NCI-H2196 (cell line): Measurements from ENCODE around the gene RAD51AP1.
"Not testable (repeated sequence)": the region's sequence is repeated elsewhere in the genome, so short reads cannot be mapped to it uniquely, and the experiment has no call there.

Experiments
- DNase-seq: peaks from one replicate; lab custom pipeline; 2025; ENCODE audit not compliant: unreplicated experiment; lab: John Stamatoyannopoulos, UW

The RAD51AP1 gene

GRCh38 chr12:4538207-4539160, at the start of gene RAD51AP1:
RAD51AP1 (plus strand) TSS chr12:4538890; CDS start chr12:4538940, 50 bp downstream.
- peak; percentile 84 for DNase-seq

GRCh38 chr12:4489556-4489955, 49.1 kb upstream of the RAD51AP1 start:
- no peak for DNase-seq

- DNase-seq = no peak
Measured at GRCh38 chr12:4490973-4491372, 47.7 kb upstream of the RAD51AP1 start.

GRCh38 chr12:4496145-4496838, 42.4 kb upstream of the RAD51AP1 start:
- DNase-seq = no peak

GRCh38 chr12:4499186-4499585, 39.5 kb upstream of the RAD51AP1 start:
- no peak for DNase-seq

- DNase-seq = no peak
Measured at GRCh38 chr12:4505376-4505986, 33.2 kb upstream of the RAD51AP1 start.

GRCh38 chr12:4506430-4506829, 32.3 kb upstream of the RAD51AP1 start:
- DNase-seq = no peak

GRCh38 chr12:4506870-4507269, 31.8 kb upstream of the RAD51AP1 start:
- no peak for DNase-seq

GRCh38 chr12:4508503-4508902, 30.2 kb upstream of the RAD51AP1 start:
- not testable (repeated sequence) for DNase-seq

- DNase-seq = not testable (repeated sequence)
Measured at GRCh38 chr12:4509269-4509668, 29.4 kb upstream of the RAD51AP1 start.

- no peak for DNase-seq
Measured at GRCh38 chr12:4518106-4518728, 20.5 kb upstream of the RAD51AP1 start.

- DNase-seq = not testable (repeated sequence)
Measured at GRCh38 chr12:4523443-4523842, 15.2 kb upstream of the RAD51AP1 start.

GRCh38 chr12:4526923-4527546, 11.7 kb upstream of the RAD51AP1 start:
- DNase-seq = no peak

- DNase-seq = no peak
Measured at GRCh38 chr12:4530160-4530559, 8.5 kb upstream of the RAD51AP1 start.

GRCh38 chr12:4530982-4531586, 7.6 kb upstream of the RAD51AP1 start:
- no peak for DNase-seq

- DNase-seq = no peak
Measured at GRCh38 chr12:4535092-4535491, 3.6 kb upstream of the RAD51AP1 start.

GRCh38 chr12:4535871-4536270, 2.8 kb upstream of the RAD51AP1 start:
- DNase-seq = no peak

GRCh38 chr12:4539167-4539870, 629 bp downstream of the RAD51AP1 start:
- no peak for DNase-seq

- no peak for DNase-seq
Measured at GRCh38 chr12:4540170-4540569, 1.5 kb downstream of the RAD51AP1 start.

- DNase-seq = no peak
Measured at GRCh38 chr12:4540638-4541037, 1.9 kb downstream of the RAD51AP1 start.
